ENCODE measurements around the gene GALNS. TPM values are rescaled to one million over a fixed set of nuclear protein-coding genes. Genes with fewer than 3 reads are reported as not detected.

GALNS gene
- total RNA-seq, 1 donor from 2014 or later = 15.5 TPM

DNA sequence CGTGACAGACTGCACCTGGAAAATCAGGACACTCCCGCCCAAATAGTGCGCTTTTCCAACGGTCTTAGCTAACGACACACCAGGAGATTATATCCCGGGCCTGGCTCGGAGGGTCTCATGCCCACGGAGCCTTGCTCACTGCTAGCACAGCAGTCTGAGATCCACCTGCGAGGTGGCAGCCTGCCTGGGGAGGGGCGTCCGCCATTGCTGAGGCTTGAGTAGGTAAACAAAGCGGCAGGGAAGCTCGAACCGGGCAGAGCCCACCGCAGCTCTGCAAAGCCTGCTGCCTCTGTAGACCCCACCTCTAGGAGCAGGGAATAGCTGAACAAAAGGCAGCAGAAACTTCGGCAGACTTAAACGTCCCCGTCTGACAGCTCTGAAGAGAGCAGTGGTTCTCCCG lies 5.1 kb downstream of the GALNS start:
- no peak overlapping the region for H3K4me3 ChIP-seq
- peaks cover 13% of the 10 kb centered on the region for H3K4me1 ChIP-seq
- no peak overlapping the region for H3K27ac ChIP-seq (replicated peaks)
- no peak for DNase-seq
- no peaks in the 10 kb centered on the region for H3K9me3 ChIP-seq (replicated peaks)
- peaks cover 23% of the 10 kb centered on the region for H3K36me3 ChIP-seq
- intact Hi-C loops (cut with micrococcal nuclease) = no loop called here
- H3K27me3 ChIP-seq (ENCODE audit: low read depth) = no peaks in the 10 kb centered on the region
- TF ChIP-seq CTCF (IDR thresholded peaks at IDR 0.05; ENCODE audit: borderline replicate concordance) = no peak

- DNase-seq = no peak
Observed at GRCh38 chr16:88850531-88851199, 6.1 kb downstream of the GALNS start.

DNA sequence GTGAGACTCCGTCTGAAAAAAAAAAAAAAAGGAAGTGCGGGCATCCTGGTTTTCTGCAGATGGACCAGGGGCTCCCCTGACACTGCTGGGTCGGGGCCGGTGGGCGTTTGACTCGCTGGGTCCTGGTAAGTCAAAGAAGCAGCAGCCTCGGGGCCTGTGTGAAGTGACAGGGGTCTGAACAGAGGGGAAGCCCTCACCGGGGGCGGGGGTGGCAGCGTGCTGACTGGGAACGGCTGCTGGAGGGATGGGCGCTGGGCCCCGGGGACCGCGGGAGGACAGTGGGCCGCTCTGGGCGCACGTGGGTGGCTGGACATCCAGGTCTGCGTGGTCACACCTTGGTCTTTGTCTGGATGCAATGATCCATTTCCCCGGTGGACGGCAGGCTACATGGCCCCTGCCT lies 8.2 kb downstream of the GALNS start:
- H3K27ac ChIP-seq (replicated peaks) = no peak overlapping the region
- intact Hi-C loops (cut with micrococcal nuclease) = no loop called here
- no peaks in the 10 kb centered on the region for H3K27me3 ChIP-seq (ENCODE audit: low read depth)
- H3K9me3 ChIP-seq (replicated peaks) = no peaks in the 10 kb centered on the region
- TF ChIP-seq CTCF (IDR thresholded peaks at IDR 0.05; ENCODE audit: borderline replicate concordance) = no peak
- H3K4me3 ChIP-seq = no peak overlapping the region
- H3K36me3 ChIP-seq = peaks cover 26% of the 10 kb centered on the region
- no peaks in the 10 kb centered on the region for H3K4me1 ChIP-seq
- no peak for DNase-seq

More at GRCh38 chr16:88850531-88851199, 6.1 kb downstream of the GALNS start:
- intact Hi-C loops (cut with micrococcal nuclease) = no loop called here
- peaks cover 5% of the 10 kb centered on the region for H3K4me1 ChIP-seq
- TF ChIP-seq CTCF (IDR thresholded peaks at IDR 0.05; ENCODE audit: borderline replicate concordance) = no peak
- H3K9me3 ChIP-seq (replicated peaks) = no peaks in the 10 kb centered on the region
- H3K36me3 ChIP-seq = peaks cover 23% of the 10 kb centered on the region
- no peak overlapping the region for H3K4me3 ChIP-seq
- no peak overlapping the region for H3K27ac ChIP-seq (replicated peaks)
- no peaks in the 10 kb centered on the region for H3K27me3 ChIP-seq (ENCODE audit: low read depth)

DNA sequence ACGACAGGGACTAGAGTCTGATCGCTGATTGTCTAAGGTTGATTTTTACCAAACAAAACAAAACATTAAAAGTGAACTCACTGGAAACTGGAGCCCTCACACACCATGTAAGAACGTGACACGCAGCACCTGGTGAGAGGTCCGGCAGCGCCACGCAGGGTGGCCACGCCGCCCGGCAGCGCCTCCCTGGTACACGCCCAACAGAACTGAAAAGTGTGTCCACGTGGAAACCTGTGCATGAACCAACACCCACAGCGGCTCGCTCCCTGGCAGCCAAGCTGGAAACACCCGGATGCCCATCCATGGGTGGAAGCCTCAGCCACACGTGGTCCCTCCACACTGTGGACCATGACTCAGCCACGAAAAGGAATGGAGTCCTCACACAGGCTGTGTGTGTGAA lies 9.1 kb downstream of the GALNS start:
- no peak for TF ChIP-seq CTCF (IDR thresholded peaks at IDR 0.05; ENCODE audit: borderline replicate concordance)
- H3K4me1 ChIP-seq = no peaks in the 10 kb centered on the region
- no peaks in the 10 kb centered on the region for H3K27me3 ChIP-seq (ENCODE audit: low read depth)
- peaks cover 30% of the 10 kb centered on the region for H3K36me3 ChIP-seq
- H3K27ac ChIP-seq (replicated peaks) = no peak overlapping the region
- no peak overlapping the region for H3K4me3 ChIP-seq
- no peak for DNase-seq
- H3K9me3 ChIP-seq (replicated peaks) = no peaks in the 10 kb centered on the region
- intact Hi-C loops (cut with micrococcal nuclease) = no loop called here

- no peak for DNase-seq
- H3K4me3 ChIP-seq = no peak overlapping the region
- H3K36me3 ChIP-seq = peaks cover 33% of the 10 kb centered on the region
- intact Hi-C loops (cut with micrococcal nuclease) = no loop called here
- no peaks in the 10 kb centered on the region for H3K4me1 ChIP-seq
- no peak for TF ChIP-seq CTCF (IDR thresholded peaks at IDR 0.05; ENCODE audit: borderline replicate concordance)
- H3K27ac ChIP-seq (replicated peaks) = no peak overlapping the region
- no peaks in the 10 kb centered on the region for H3K27me3 ChIP-seq (ENCODE audit: low read depth)
- H3K9me3 ChIP-seq (replicated peaks) = no peaks in the 10 kb centered on the region
Observed at GRCh38 chr16:88846088-88846487, 10.7 kb downstream of the GALNS start.

Measured in left ventricle myocardium inferior (tissue), 1 donor.